Iris pigment epithelial cell (primary cell): ENCODE data around the gene RGL2.
"Not testable (repeated sequence)": the region's sequence is repeated elsewhere in the genome, so short reads cannot be mapped to it uniquely, and the experiment has no call there.

ENCODE experiments used
- DNase-seq: peaks from one replicate; pipeline ENCODE4 v3.0.0-alpha.2; 2011; ENCODE audit warnings: low read depth

The RGL2 gene

GRCh38 chr6:33273924-33274902, 24.5 kb downstream of the RGL2 start:
- no peak for DNase-seq

GRCh38 chr6:33273129-33273923, 25.4 kb downstream of the RGL2 start:
- no peak for DNase-seq

GRCh38 chr6:33272275-33273128, 26.2 kb downstream of the RGL2 start:
- DNase-seq = no peak

- peak; percentile 99 for DNase-seq
Measured at GRCh38 chr6:33271468-33272274, 27.1 kb downstream of the RGL2 start, which contains the start of the genes RPS18 and VPS52. Gene RPS18, plus strand, starts transcription at chr6:33272075. Its CDS starts 45 bp downstream, at chr6:33272120. Gene VPS52, minus strand, starts transcription at chr6:33271876. Its CDS starts 201 bp downstream, at chr6:33271675.

- no peak for DNase-seq
Measured at GRCh38 chr6:33271117-33271467, 27.6 kb downstream of the RGL2 start.

- DNase-seq = no peak
Measured at GRCh38 chr6:33264015-33264414, 34.7 kb downstream of the RGL2 start.

- DNase-seq = not testable (repeated sequence)
Measured at GRCh38 chr6:33262490-33262889, 36.3 kb downstream of the RGL2 start.

GRCh38 chr6:33259032-33259431, 39.7 kb downstream of the RGL2 start:
- DNase-seq = no peak

GRCh38 chr6:33254591-33254990, 44.2 kb downstream of the RGL2 start:
- no peak for DNase-seq

- DNase-seq = peak; percentile 37
Measured at GRCh38 chr6:33252759-33253158, 46.0 kb downstream of the RGL2 start.

- peak; percentile 41 for DNase-seq
Measured at GRCh38 chr6:33251395-33252012, 47.2 kb downstream of the RGL2 start.

GRCh38 chr6:33250731-33251130, 48.0 kb downstream of the RGL2 start:
- no peak for DNase-seq

- peak; percentile 91 for DNase-seq
Measured at GRCh38 chr6:33249732-33250630, 48.8 kb downstream of the RGL2 start.

- peak; percentile 100 for DNase-seq
Measured at GRCh38 chr6:33248932-33249731, 49.6 kb downstream of the RGL2 start.

GRCh38 chr6:33248643-33248931, 50.2 kb downstream of the RGL2 start:
- peak; percentile 50 for DNase-seq

GRCh38 chr6:33247977-33248642, 50.6 kb downstream of the RGL2 start:
- peak; percentile 82 for DNase-seq

- DNase-seq = no peak
Measured at GRCh38 chr6:33243476-33243875, 55.3 kb downstream of the RGL2 start.

- DNase-seq = no peak
Measured at GRCh38 chr6:33241968-33242367, 56.8 kb downstream of the RGL2 start.
